GM19239 (cell line): Measurements from ENCODE around the gene C4orf51.
"Not testable (repeated sequence)": the region's sequence is repeated elsewhere in the genome, so short reads cannot be mapped to it uniquely, and the experiment has no call there.

Experiments used
- DNase-seq: peaks from one replicate; pipeline ENCODE4 v3.0.0; 2011; ENCODE audit warnings: low spot score; ENCODE audit not compliant: insufficient read length
- FAIRE-seq: peaks from 2 replicates; lab custom pipeline; 2011; peaks lifted over from hg19 to GRCh38; lab: Jason Lieb, UNC

Gene C4orf51

DNA sequence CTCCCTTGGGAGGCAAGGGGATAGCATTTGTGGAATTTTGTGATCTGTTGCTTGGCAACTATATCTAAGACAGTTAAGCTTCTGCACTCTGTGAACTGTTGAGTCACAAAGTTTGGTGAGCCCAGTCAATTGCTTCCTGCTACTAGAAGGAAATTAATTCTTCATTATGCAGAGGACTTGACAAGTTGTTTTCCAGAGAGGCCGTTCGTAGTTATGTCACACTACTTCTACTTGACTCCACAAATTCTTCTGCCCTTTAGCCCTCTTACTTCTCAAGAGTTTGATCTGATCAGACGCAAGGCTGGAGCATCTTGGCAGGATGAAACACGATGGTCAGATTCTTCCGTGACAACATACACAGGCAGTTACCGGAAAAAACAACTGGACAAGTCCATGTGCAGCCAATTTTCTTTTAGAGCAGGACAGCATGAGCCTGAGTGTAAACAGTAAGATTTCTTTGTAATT is at the start of gene C4orf51:
C4orf51 (plus strand) TSS at position 156 of the 465 bp plus-strand sequence; CDS start at position 214, 58 bp downstream.
- DNase-seq, result no peak
- no peak for FAIRE-seq

GRCh38 chr4:145635117-145635516 is 44.8 kb upstream of the C4orf51 start:
- FAIRE-seq, result no peak
- no peak for DNase-seq

- DNase-seq (no peak), FAIRE-seq (no peak)
These were observed 44.3 kb upstream of the C4orf51 start for GRCh38 chr4:145635630-145636029.

- no peak for FAIRE-seq
- DNase-seq, result no peak
These were observed 40.7 kb upstream of the C4orf51 start for GRCh38 chr4:145639186-145639698.

DNA sequence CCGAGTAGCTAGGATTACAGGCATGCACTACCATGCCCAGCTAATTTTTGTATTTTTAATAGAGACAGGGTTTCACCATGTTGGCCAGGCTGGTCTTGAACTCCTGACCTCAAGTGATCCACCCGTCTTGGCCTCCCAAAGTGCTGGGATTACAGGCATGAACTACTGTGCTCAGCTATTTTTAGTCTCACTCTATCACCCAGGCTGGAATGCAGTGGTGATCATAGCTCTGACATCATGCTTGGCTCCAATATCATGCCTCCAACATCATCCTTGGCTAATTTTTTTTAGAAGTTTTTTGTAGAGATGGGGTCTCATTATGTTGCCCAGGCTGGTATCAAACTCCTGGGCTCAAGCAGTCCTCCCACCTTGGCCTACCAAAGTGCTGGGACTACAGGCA is 39.7 kb upstream of the C4orf51 start:
- FAIRE-seq, result not testable (repeated sequence)

GRCh38 chr4:145643295-145643694 is 36.7 kb upstream of the C4orf51 start:
- no peak for DNase-seq
- no peak for FAIRE-seq

More for the DNA sequence above, 39.7 kb upstream of the C4orf51 start:
- not testable (repeated sequence) for DNase-seq

DNA sequence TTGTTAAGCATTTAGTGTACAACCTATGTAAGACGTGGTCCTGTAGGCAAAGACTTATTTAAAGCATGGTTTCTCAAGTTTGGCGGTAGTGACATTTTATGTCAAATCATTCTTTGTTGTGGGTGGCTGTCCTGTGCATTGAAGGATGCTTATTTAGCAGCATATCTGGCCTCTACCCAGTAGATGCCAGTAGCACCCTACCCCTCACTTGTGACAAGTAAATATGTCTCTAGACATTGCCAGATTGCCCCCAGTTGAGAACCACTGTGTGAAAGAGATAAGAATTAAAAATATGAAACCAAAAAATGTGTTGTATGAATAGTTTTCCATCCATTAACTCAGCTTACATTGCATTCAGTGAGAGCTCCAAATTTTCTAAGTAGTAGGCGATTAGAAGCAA is 35.2 kb upstream of the C4orf51 start:
- DNase-seq (no peak), FAIRE-seq (no peak)

GRCh38 chr4:145656156-145656555 is 23.8 kb upstream of the C4orf51 start:
- FAIRE-seq (no peak), DNase-seq (no peak)

DNA sequence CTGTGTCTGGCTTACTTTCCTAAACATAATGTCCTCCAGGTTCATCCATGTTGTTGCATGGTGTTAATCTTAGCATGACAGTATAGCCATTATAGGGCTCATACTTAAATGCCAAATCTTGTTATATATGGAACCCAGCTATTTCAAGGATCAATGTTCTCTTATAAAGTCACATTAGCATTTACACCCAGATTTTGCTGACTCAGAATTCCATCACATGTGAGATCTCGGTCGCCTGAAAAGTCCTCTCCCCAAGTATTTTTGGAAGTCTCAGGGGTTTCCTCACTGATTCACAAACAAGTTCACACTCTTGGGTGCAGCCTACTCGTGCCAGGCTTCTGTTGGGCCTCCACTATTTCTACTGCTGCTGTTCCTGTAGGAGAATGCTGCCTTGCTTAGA is 19.9 kb upstream of the C4orf51 start:
- DNase-seq (no peak), FAIRE-seq (no peak)

DNA sequence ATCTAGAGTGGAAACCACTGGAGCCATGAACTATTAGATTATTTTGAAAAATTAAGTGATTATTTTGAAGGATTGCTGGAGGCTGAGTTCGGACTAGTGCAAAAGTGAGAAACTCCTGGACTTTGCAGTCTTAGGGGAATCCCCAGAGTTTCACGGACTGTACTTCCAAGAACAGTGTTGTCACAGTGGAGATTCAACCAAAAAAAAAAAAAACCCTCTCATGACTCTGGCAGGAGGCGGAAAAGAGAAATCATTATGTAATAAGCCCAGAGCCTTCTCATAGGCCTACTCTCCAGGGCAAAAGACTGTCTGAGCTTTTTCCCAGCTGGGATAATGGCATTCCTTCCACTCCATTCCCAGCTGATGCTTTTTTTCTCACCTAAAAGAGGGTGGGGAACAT is 16.8 kb upstream of the C4orf51 start:
- no peak for FAIRE-seq
- no peak for DNase-seq

GRCh38 chr4:145665773-145666172 is 14.2 kb upstream of the C4orf51 start:
- DNase-seq, result no peak
- no peak for FAIRE-seq

- DNase-seq (no peak), FAIRE-seq (no peak)
These were observed 9.5 kb upstream of the C4orf51 start for GRCh38 chr4:145670422-145670821.

GRCh38 chr4:145679520-145679919 is 426 bp upstream of the C4orf51 start:
- FAIRE-seq (no peak), DNase-seq (no peak)

- DNase-seq, result no peak
- FAIRE-seq, result no peak
These were observed 956 bp downstream of the C4orf51 start for GRCh38 chr4:145680902-145681301.

- no peak for DNase-seq
- no peak for FAIRE-seq
These were observed 1.6 kb downstream of the C4orf51 start for GRCh38 chr4:145681518-145681917.

DNA sequence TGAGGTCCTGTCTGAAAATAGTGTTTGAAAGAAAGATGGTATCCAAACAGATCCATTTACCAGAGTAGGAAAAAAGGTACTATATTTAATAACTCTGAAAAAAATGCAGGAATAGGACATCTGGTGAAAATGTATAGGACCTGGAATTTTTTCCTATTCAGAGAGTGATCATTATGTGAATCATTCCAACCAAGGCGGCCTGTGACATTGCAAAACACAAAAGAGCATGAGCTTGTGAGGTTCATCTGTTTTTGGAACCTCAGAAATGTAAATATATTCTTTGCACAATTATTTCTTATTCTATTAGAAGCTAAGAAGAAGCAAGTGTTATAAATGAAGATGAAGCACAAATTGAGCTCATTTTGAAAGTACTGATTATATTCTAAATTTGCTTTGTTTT is 2.0 kb downstream of the C4orf51 start:
- DNase-seq (no peak), FAIRE-seq (peak; percentile 57)

DNA sequence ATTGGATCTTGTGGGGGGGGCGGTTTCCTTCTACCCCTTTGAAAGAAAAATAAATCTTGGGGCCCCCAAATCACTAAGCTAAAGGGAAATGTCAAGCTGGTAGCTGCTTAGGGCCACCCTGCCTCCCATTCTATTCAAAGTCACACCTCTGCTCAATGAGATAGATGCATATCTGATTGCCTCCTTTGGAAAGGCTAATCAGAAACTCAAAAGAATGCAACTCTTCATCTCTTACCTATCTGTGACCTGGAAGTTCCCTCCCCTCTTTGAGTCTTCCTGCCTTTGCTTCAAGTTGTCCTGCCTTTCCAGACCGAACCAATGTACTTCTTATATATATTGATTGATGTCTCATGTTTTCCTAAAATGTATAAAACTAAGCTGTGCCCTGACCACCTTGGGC is 7.0 kb downstream of the C4orf51 start:
- no peak for FAIRE-seq

GRCh38 chr4:145690610-145691009 is 10.7 kb downstream of the C4orf51 start:
- no peak for FAIRE-seq

More for the DNA sequence above, 7.0 kb downstream of the C4orf51 start:
- DNase-seq, result no peak

GRCh38 chr4:145691416-145691815 is 11.5 kb downstream of the C4orf51 start:
- not testable (repeated sequence) for DNase-seq, FAIRE-seq

More at GRCh38 chr4:145690610-145691009, 10.7 kb downstream of the C4orf51 start:
- DNase-seq, result no peak

DNA sequence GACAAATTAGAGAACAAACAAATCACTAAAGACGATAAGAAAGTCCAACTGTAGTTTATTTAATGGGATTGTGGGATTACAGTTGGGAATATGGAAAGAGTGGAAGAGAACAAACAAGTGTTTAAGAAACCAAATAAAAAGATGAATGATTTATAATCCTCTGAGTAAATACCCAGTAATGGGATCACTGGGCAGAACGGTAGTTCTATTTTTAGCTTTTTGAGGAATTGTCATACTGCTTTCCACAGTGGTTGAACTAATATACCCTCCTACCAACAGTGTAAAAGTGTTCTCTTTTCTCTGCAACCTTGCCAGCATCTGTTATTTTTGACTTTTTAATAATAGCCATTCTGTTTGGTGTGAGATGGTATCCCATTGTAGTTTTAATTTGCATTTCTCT is 15.0 kb downstream of the C4orf51 start:
- DNase-seq, result no peak
- FAIRE-seq, result no peak

- DNase-seq (no peak), FAIRE-seq (no peak)
These were observed 17.4 kb downstream of the C4orf51 start for GRCh38 chr4:145697332-145697731.

DNA sequence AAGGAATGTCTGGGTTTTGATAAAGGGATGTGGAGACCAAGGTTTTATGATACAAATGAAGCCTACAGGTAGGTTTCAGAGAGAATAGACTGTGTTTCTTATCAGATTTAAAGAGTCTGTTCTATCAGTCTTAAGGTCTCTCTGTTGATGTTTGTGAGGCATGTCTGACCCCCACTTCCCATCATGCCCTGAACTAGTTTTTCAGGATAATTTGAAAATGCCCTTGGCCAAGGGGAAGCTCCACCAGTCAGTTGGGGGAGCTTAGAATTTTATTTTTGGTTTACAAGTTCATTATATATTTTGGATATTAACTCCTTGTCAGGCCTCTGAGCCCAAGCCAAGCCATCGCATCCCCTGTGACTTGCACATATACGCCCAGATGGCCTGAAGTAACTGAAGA is 18.6 kb downstream of the C4orf51 start:
- FAIRE-seq, result no peak
- no peak for DNase-seq
